Hematopoietic multipotent progenitor cell (in vitro differentiated cells): ENCODE measurements around the gene RRAS. TPM values are rescaled to one million over a fixed set of nuclear protein-coding genes. Genes with fewer than 3 reads are reported as not detected.
A peak's percentile ranks its signal among the peaks of the same experiment; 100 is the strongest.

Experiments
- DNase-seq, 3 donors: peaks; one replicate each; pipeline ENCODE4 v3.0.0-alpha.2; 2011 to 2015; ENCODE audit warnings: low read depth in 2 of 3, low spot score in 2 of 3
- total RNA-seq: library from RNA; depleted of rRNA; stranded (reverse); fragments of >200 nt; gene quantifications from one replicate; pipeline ENCODE4 v1.2.3, GENCODE V29; 2012

RRAS gene
- total RNA-seq, 1 donor: 7.5 TPM

- no peak for DNase-seq
Measured at GRCh38 chr19:49656456-49657109, 16.6 kb upstream of the RRAS start.

GRCh38 chr19:49655570-49656455, 15.9 kb upstream of the RRAS start:
- no peak for DNase-seq

- no peak for DNase-seq
Measured at GRCh38 chr19:49654581-49654980, 14.6 kb upstream of the RRAS start.

- DNase-seq: no peak
Measured at GRCh38 chr19:49653466-49653806, 13.5 kb upstream of the RRAS start.

GRCh38 chr19:49652551-49653465, 12.9 kb upstream of the RRAS start:
- DNase-seq: no peak

GRCh38 chr19:49651820-49652550, 12.0 kb upstream of the RRAS start:
- no peak for DNase-seq

- no peak for DNase-seq
Measured at GRCh38 chr19:49651029-49651819, 11.3 kb upstream of the RRAS start.

- DNase-seq: no peak
Measured at GRCh38 chr19:49646586-49646985, 6.6 kb upstream of the RRAS start.

- DNase-seq: no peak
Measured at GRCh38 chr19:49645995-49646394, 6.1 kb upstream of the RRAS start.

- no peak for DNase-seq
Measured at GRCh38 chr19:49645592-49645991, 5.6 kb upstream of the RRAS start.

- no peak for DNase-seq
Measured at GRCh38 chr19:49643466-49643865, 3.5 kb upstream of the RRAS start.

GRCh38 chr19:49642492-49643035, 2.6 kb upstream of the RRAS start:
- peak in 1 of 3 donors; percentile 47 for DNase-seq

GRCh38 chr19:49641688-49642491, 1.9 kb upstream of the RRAS start, which contains the start of gene SCAF1:
Gene SCAF1, plus strand, starts transcription at chr19:49642209. Its CDS starts 2,818 bp downstream, at chr19:49645027.
- DNase-seq: peak; percentile 98 to 100 (median 99)

- no peak for DNase-seq
Measured at GRCh38 chr19:49639401-49640112, 386 bp downstream of the RRAS start.

GRCh38 chr19:49637821-49638738, 1.9 kb downstream of the RRAS start:
- DNase-seq: no peak

- DNase-seq: no peak
Measured at GRCh38 chr19:49636233-49636932, 3.6 kb downstream of the RRAS start.
